A549 (cell line): ENCODE measurements around the gene TNRC6C. TPM values are rescaled to one million over a fixed set of nuclear protein-coding genes. Genes with fewer than 3 reads are reported as not detected.
"Not testable (repeated sequence)": the region's sequence is repeated elsewhere in the genome, so short reads cannot be mapped to it uniquely, and the experiment has no call there.

Source experiments
- ATAC-seq, 2 experiments: fragments of 200-7000 bp in 1 of 2; fragments of >200 bp in 1 of 2; cut with Nextera tagmentation in 1 of 2; cut with Tn5 transposase in 1 of 2; 3 replicates each; pipeline versions ENCODE4 v1.8.0 to v1.9.1; 2018 to 2020; ENCODE audit warnings: mild to moderate bottlenecking in 1 of 2, moderate library complexity in 1 of 2
- CTCF ChIA-PET: fragments of 300-600 bp; sonication (Branson Sonifier 250); formaldehyde crosslinking; extraction: SDS; loops from one replicate; lab custom pipeline; 2021; ENCODE audit warnings: antibody characterized with exemption, inconsistent platforms; lab: Yijun Ruan, JAX
- POLR2A ChIA-PET: fragments of 350-600 bp; formaldehyde crosslinking; extraction: SDS; loops from one replicate; lab custom pipeline; 2021; ENCODE audit warnings: antibody characterized with exemption, inconsistent platforms; lab: Yijun Ruan, JAX
- DNase-seq, 2 experiments: peaks; one replicate each; pipeline versions ENCODE4 v3.0.0 to v3.0.0-alpha.2; 2011 to 2016; ENCODE audit warnings: low read depth in 1 of 2, low spot score in 1 of 2
- FAIRE-seq: peaks from 2 replicates; lab custom pipeline; 2011; peaks lifted over from hg19 to GRCh38; lab: Jason Lieb, UNC
- H3K27ac ChIP-seq, 2 experiments: fragments of >200 bp; sonication (Bioruptor Twin); formaldehyde crosslinking; 3 replicates each; pipeline ENCODE4 v1.5.1; 2016 to 2017
- H3K4me1 ChIP-seq: fragments of >200 bp; sonication (Bioruptor Twin); formaldehyde crosslinking; 3 replicates; pipeline ENCODE4 v1.6.1; 2016
- H3K4me2 ChIP-seq: fragments of >200 bp; sonication (Bioruptor Twin); formaldehyde crosslinking; 3 replicates; pipeline ENCODE4 v1.6.1; 2016
- H3K4me3 ChIP-seq: fragments of >200 bp; sonication (Bioruptor Twin); formaldehyde crosslinking; 3 replicates; pipeline ENCODE4 v1.5.1; 2016
- H3K9me3 ChIP-seq: fragments of >200 bp; sonication (Bioruptor Twin); formaldehyde crosslinking; 3 replicates; pipeline ENCODE4 v1.6.1; 2016
- ATOH8 ChIP-seq: fragments of 250-450 bp; sonication (Bioruptor Pico); IDR thresholded peaks from 2 replicates; pipeline ENCODE4 v1.5.0; 2020; ENCODE audit warnings: low read depth, mild to moderate bottlenecking, moderate library complexity
- BHLHE40 ChIP-seq: IDR thresholded peaks from 2 replicates; pipeline ENCODE4 v1.6.1; 2012; ENCODE audit warnings: low read depth, low read length, inconsistent platforms
- CBX8 ChIP-seq: fragments of 200-600 bp; sonication (generic); IDR thresholded peaks from 2 replicates; pipeline ENCODE4 v1.6.1; 2016
- CEBPB ChIP-seq, 2 experiments: fragments of >200 bp in 1 of 2; sonication (Bioruptor Twin) in 1 of 2; formaldehyde crosslinking in 1 of 2; IDR thresholded peaks; 2 replicates each; pipeline ENCODE4 v1.6.1; 2012 to 2016
- CHD2 ChIP-seq: fragments of 150-350 bp; IDR thresholded peaks from 2 replicates; pipeline ENCODE4 v1.6.1; 2014; ENCODE audit warnings: low read length; ENCODE audit not compliant: partially characterized antibody
- CHD4 ChIP-seq: fragments of 200-600 bp; sonication (generic); IDR thresholded peaks from 2 replicates; pipeline ENCODE4 v1.6.1; 2016; ENCODE audit warnings: antibody characterized with exemption, mild to moderate bottlenecking, borderline replicate concordance
- ELK1 ChIP-seq: fragments of 150-350 bp; IDR thresholded peaks from 2 replicates; pipeline ENCODE4 v1.6.1; 2014; ENCODE audit warnings: low read depth, mild to moderate bottlenecking, low read length
- GATA3 ChIP-seq: IDR thresholded peaks from 2 replicates; pipeline ENCODE4 v1.6.1; 2012; ENCODE audit warnings: borderline replicate concordance
- HDAC2 ChIP-seq: fragments of 200-600 bp; sonication (generic); IDR thresholded peaks from 2 replicates; pipeline ENCODE4 v1.6.1; 2016
- HOXB13 ChIP-seq: fragments of 250-450 bp; sonication (Bioruptor Pico); IDR thresholded peaks from 2 replicates; pipeline ENCODE4 v1.5.0; 2020; ENCODE audit warnings: low read depth, mild to moderate bottlenecking, moderate library complexity
- HOXB5 ChIP-seq: fragments of 250-450 bp; sonication (Bioruptor Pico); IDR thresholded peaks from 2 replicates; pipeline ENCODE4 v1.5.0; 2020; ENCODE audit warnings: mild to moderate bottlenecking, moderate library complexity
- MAZ ChIP-seq: fragments of 150-350 bp; IDR thresholded peaks from 2 replicates; pipeline ENCODE4 v1.6.1; 2014; ENCODE audit warnings: antibody characterized with exemption, low read depth, low read length, borderline replicate concordance
- NR3C1 ChIP-seq: fragments of >200 bp; sonication (Bioruptor Twin); formaldehyde crosslinking; IDR thresholded peaks from 3 replicates; pipeline ENCODE4 v1.6.1; 2017
- POLR2AphosphoS2 ChIP-seq: conservative IDR thresholded peaks from 2 replicates; pipeline ENCODE4 v1.6.1; 2012; ENCODE audit warnings: low read length, improper control_type of control experiment, inconsistent platforms
- RCOR1 ChIP-seq: fragments of 150-350 bp; IDR thresholded peaks from 2 replicates; pipeline ENCODE4 v1.6.1; 2014; ENCODE audit warnings: antibody characterized with exemption, low read length, low read depth
- RNF2 ChIP-seq: fragments of 200-600 bp; sonication (generic); IDR thresholded peaks from 2 replicates; pipeline ENCODE4 v1.6.1; 2016; ENCODE audit warnings: low read depth, mild to moderate bottlenecking, antibody characterized with exemption, moderate library complexity, borderline replicate concordance
- ZSCAN20 ChIP-seq: fragments of 250-450 bp; sonication (Bioruptor Pico); IDR thresholded peaks from 2 replicates; pipeline ENCODE4 v1.8.0; 2022; ENCODE audit warnings: mild to moderate bottlenecking, moderate library complexity
- WGBS: methylation state at CpG from one replicate; pipeline ENCODE4 v1.1.6; 2017; ENCODE audit errors: missing lambda C conversion rate; 5-methylcytosine and 5-hydroxymethylcytosine counted together
- polyA plus RNA-seq, 4 experiments: library from polyadenylated mRNA; depleted of rRNA in 3 of 4; stranded (reverse); fragments of >200 nt; fragmentation: RNase III in 1 of 4; extraction: RNeasy Plus Mini Kit Qiagen cat#74134 plus additional on column Dnase treatment in 1 of 4; gene quantifications; 2 replicates in 3 of 4; 3 replicates in 1 of 4; pipeline ENCODE4 v1.2.3, GENCODE V29; 2011 to 2017

The TNRC6C gene
- polyA plus RNA-seq, 2 of the 4 experiments (the other 2 are of a cell fraction), result 1.3 to 1.9 TPM

GRCh38 chr17:78113804-78114785 is 155.6 kb downstream of the TNRC6C start (continued):
- TF ChIP-seq RNF2 (no peak), CHD2 (no peak), CHD4 (no peak)

GRCh38 chr17:78114831-78115723 is 156.6 kb downstream of the TNRC6C start:
- no peak for ATAC-seq
- Histone ChIP-seq H3K9me3 (no peaks in the 10 kb centered on the region), H3K4me1 (no peaks in the 10 kb centered on the region), H3K4me2 (no peak overlapping the region), H3K27ac (no peak overlapping the region), H3K4me3 (no peak overlapping the region)
- WGBS, result 66% methylated on average over 28 of the region's 28 CpGs
- ChIA-PET POLR2A (no interaction called here), CTCF (interaction anchor here (0.6 to 12.7 kb wide), 15 partner anchors 9 to 402 kb away, joined by 3 to 199 read pairs (median 6); partner anchors contain the start of genes AFMID, TK1 and TMC6)
- no peak for DNase-seq
- TF ChIP-seq GATA3 (no peak), ATOH8 (CRISPR knock-in tag) (no peak), BHLHE40 (no peak), HOXB5 (no peak), CBX8 (no peak), HDAC2 (no peak), ELK1 (no peak), NR3C1 (no peak), CEBPB (IDR thresholded peaks at IDR 0.05) (no peak), POLR2AphosphoS2 (no peak), ZSCAN20 (CRISPR knock-in tag) (no peak), MAZ (no peak), RCOR1 (no peak), HOXB13 (CRISPR knock-in tag) (no peak)
- FAIRE-seq, result no peak

GRCh38 chr17:78115803-78116202 is 157.3 kb downstream of the TNRC6C start:
- POLR2A ChIA-PET, result interaction anchor here (1.3 kb wide), 1 partner anchor 13 kb away, joined by 7 read pairs; the partner anchor contains the start of gene TMC6
- not testable (repeated sequence) for H3K4me2 ChIP-seq, H3K4me1 ChIP-seq, DNase-seq, FAIRE-seq, H3K4me3 ChIP-seq, H3K27ac ChIP-seq, ATAC-seq, H3K9me3 ChIP-seq
- CTCF ChIA-PET, result interaction anchor here (1.0 to 12.7 kb wide), 5 partner anchors 9 to 135 kb away, joined by 3 to 199 read pairs (median 7); no protein-coding TSS in a partner anchor
- 87% methylated on average over 16 of the region's 18 CpGs for WGBS
- peak in 1 of 2 experiments; percentile 46; a peak in 1 of 4 replicates for TF ChIP-seq CEBPB (IDR thresholded peaks at IDR 0.05)
